GM19025 (cell line): Measurements from ENCODE around the gene MGA.

Source experiments
- ATAC-seq: cut with Tn5 transposase; IDR thresholded peaks from one replicate; pipeline ENCODE4 v1.9.1; 2021; ENCODE audit warnings: mild to moderate bottlenecking, low read depth, moderate library complexity; ENCODE audit not compliant: unreplicated experiment

Gene MGA

DNA sequence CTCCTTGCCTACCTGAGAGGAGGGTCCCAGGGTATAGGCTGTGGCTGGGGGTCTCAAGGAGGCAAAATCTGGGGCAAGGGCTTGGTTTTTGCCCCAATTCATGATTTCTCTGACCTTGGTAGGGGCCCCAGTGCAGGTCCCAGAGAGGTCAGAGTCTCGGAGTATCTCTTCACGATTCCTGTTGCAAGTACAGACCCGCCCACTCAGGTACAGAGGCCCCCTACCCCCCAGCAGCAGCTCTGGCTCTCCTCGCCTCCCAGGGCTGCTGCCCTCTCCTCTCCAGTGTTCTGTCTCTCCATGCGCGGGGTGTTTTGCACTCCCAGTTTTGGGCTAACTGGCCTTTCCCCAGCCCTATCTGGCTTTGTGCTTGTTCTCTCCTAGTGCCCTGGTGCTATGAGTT lies 162.3 kb downstream of the MGA start:
- no peak for ATAC-seq
